ENCODE measurements around the gene CP. TPM values are rescaled to one million over a fixed set of nuclear protein-coding genes. Genes with fewer than 3 reads are reported as not detected.
A peak's percentile ranks its signal among the peaks of the same experiment; 100 is the strongest.

CP gene
- total and polyA plus RNA-seq, 2 of the 13 experiments (the other 11 are each of a cell fraction or from before 2014, with no cell fraction given): 42.6 to 789 TPM

- no peak for TF ChIP-seq TEAD3 (CRISPR knock-in tag; optimal IDR thresholded peaks at IDR 0.05; ENCODE audit: borderline replicate concordance)
- peak; percentile 44; the same call in 1 of the 2 replicates for TF ChIP-seq TFE3 (CRISPR knock-in tag; IDR thresholded peaks at IDR 0.05)
- TF ChIP-seq HMG20A (CRISPR knock-in tag; IDR thresholded peaks at IDR 0.05; ENCODE audit: borderline replicate concordance): peak; percentile 86
- TF ChIP-seq ZSCAN31 (CRISPR knock-in tag; IDR thresholded peaks at IDR 0.05; ENCODE audit: low read depth): no peak
- TF ChIP-seq ZBTB7B (CRISPR knock-in tag; IDR thresholded peaks at IDR 0.05): peak; percentile 94
- TF ChIP-seq ZNF333 (CRISPR knock-in tag; IDR thresholded peaks at IDR 0.05; ENCODE audit: borderline replicate concordance): 0 out of 2 replicates have a peak, but pooled peaks have one; percentile 52
- TF ChIP-seq ZBTB10 (CRISPR knock-in tag; IDR thresholded peaks at IDR 0.05; ENCODE audit: borderline replicate concordance): peak; percentile 69; the same call in 1 of the 2 replicates
- peak; percentile 32; the same call in 1 of the 2 replicates for TF ChIP-seq ZNF343 (CRISPR knock-in tag; IDR thresholded peaks at IDR 0.05)
- TF ChIP-seq RXRA (CRISPR knock-in tag; IDR thresholded peaks at IDR 0.05): peak; percentile 48; the same call in 1 of the 2 replicates
- no peak for TF ChIP-seq NONO (IDR thresholded peaks at IDR 0.05)
- no peak for TF ChIP-seq NONO (CRISPR knock-in tag; conservative IDR thresholded peaks at IDR 0.05)
- TF ChIP-seq MAFG (CRISPR knock-in tag; IDR thresholded peaks at IDR 0.05): no peak
- TF ChIP-seq FOXP4 (CRISPR knock-in tag; IDR thresholded peaks at IDR 0.05): peak; percentile 99
- TF ChIP-seq ZNF512 (CRISPR knock-in tag; IDR thresholded peaks at IDR 0.05): no peak
- TF ChIP-seq ZNF775 (CRISPR knock-in tag; IDR thresholded peaks at IDR 0.05; ENCODE audit: borderline replicate concordance): no peak
- TF ChIP-seq JUN (CRISPR knock-in tag; IDR thresholded peaks at IDR 0.05): no peak
- peak; percentile 19; the same call in 1 of the 2 replicates for TF ChIP-seq ZBTB34 (CRISPR knock-in tag; IDR thresholded peaks at IDR 0.05)
- no peak for TF ChIP-seq RORA (CRISPR knock-in tag; IDR thresholded peaks at IDR 0.05)
- TF ChIP-seq ZNF160 (CRISPR knock-in tag; IDR thresholded peaks at IDR 0.05): 0 out of 2 replicates have a peak, but pooled peaks have one; percentile 54
- TF ChIP-seq CCDC6 (CRISPR knock-in tag; IDR thresholded peaks at IDR 0.05): no peak
Observed at GRCh38 chr3:149235599-149236424, 14.2 kb upstream of the CP start (continued).

All from HepG2 (cell line).